NCI-H2196 treated with DMSO at 0.1 percent for 48 hours (cell line): ENCODE measurements around the gene MRGPRD.

ENCODE experiments used
- DNase-seq: peaks from one replicate; lab custom pipeline; 2025; ENCODE audit not compliant: unreplicated experiment; lab: John Stamatoyannopoulos, UW

The MRGPRD gene

DNA sequence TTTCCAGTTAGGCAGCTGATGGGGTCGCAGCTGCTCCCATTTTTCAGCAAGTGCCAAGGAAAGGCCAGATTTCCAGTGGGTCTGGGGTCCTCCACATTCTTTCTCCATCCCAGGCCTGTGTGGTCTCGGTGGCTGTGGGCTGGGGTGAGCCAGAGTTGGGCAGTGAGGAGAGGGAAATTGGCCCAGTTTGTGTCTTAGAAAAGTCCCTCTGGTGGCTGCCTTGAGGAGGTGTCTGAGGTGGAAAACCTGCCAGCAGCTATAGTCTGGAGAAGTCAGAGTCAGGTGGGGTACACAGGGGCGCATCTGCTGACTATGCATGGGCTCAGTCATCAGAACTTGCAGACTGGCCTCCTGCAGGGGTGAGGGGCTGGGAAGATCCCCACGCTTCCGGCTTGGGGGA lies 30.5 kb downstream of the MRGPRD start:
- no peak for DNase-seq

DNA sequence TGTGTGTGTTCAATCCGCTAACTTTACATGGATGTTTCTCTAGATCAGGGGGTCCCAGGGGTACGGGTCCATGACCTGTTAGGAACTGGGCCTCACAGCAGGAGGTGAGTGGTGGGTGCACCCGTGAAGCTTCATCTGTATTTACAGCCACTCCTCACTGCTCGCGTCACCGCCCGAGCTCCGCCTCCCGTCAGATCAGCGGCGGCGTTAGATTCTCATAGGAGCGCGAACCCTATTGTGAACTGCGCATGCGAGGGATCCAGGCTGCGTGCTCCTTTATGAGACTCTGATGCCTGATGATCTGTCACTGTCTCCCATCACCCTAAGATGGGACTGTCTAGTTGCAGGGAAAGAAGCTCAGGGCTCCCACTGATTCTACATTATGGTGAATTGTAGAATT lies 31.9 kb downstream of the MRGPRD start:
- DNase-seq: no peak

DNA sequence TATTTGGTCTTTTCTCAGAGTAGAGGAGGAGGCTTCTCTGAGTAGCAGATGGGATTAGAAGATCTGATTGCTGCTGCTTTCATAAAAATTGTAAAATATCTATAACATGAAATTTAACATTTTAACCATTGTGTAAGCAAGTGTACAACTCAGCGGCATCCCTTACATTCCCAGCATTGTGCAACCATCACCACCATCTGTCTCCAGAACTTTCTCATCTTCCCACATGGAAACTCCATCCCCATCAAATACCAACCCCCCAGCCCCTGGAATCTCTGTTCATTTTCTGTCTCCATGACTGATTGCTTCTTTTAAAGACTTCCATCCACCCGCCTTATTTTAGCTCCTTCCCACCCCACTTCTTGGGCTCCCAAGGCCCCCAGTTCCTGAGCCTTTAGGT lies 32.3 kb downstream of the MRGPRD start:
- DNase-seq: no peak

DNA sequence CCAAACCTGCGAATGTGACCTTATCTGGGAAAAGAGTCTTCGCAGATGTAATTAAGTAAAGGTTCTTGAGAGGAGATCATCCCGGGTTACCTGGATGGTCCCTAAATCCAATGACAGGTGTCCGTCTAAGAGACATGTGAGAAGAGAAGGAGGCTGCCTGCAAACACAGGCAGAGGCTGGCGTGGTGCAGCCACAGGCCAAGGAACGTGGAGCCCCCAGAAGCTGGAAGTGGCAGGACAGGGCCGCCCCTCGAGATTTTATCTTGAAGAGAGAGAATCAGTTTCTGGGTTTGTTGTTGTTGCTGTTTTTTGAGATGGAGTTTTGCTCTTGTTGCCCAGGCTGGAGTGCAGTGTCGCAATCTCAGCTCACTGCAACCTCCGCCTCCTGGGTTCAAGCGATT lies 33.6 kb downstream of the MRGPRD start:
- DNase-seq: no peak

DNA sequence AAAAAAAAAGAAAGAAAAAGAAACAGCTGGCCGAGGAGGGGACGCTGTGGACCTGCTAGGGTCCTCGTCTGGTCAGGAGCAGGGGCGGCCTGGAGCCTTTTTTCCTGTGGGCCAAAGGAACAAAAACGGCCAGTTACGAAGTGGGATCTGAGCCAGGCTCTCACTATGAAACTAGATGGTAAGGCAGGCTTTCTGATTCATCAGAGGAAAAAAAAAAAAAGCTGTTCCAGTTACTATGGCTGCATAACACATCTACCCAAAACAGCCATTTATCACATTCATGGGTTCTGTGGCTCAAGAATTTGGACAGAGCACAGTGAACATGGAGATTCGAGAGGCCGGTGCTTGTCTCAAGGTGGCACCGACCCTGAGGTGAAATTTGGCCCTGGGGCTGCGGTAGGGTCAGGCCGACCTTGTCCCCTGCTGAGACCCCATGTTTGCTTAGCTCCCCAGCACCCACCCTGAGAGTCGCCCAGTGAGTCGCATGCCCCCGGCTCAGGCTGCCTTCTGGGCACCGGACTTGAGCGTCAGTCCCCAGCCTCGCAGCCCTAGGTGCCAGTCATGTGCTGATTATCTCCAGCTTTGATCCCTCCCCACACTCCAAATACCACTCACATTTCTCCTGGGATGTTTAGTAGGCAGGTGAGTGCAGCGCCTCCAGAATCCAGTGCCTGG lies 34.2 kb downstream of the MRGPRD start:
- DNase-seq: no peak

DNA sequence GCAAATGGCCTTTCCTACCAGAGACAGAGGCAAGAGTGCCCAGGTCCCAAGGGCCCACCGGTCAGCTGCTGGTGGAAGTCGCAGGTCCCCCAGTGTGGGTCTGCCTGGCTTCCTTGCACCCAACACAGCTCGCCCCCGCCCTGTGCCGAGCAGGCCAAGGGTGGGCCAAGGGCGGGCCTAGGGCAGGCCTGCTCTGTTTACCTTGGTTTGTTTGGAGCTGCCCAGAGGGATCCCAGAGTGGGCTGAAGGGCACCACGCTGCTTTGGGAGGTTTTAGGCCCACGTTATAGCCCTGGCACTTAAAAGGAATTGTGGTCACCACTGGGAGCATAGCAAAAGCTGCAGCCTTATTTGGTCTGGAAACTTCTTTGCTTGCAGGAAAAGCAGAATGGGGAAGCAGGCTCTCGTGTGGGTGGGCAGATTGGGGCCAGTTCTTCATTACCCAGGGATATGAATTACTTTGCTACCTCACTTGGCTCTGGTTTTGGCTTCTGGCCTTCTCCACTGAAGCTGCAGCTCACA lies 38.0 kb downstream of the MRGPRD start:
- no peak for DNase-seq

DNA sequence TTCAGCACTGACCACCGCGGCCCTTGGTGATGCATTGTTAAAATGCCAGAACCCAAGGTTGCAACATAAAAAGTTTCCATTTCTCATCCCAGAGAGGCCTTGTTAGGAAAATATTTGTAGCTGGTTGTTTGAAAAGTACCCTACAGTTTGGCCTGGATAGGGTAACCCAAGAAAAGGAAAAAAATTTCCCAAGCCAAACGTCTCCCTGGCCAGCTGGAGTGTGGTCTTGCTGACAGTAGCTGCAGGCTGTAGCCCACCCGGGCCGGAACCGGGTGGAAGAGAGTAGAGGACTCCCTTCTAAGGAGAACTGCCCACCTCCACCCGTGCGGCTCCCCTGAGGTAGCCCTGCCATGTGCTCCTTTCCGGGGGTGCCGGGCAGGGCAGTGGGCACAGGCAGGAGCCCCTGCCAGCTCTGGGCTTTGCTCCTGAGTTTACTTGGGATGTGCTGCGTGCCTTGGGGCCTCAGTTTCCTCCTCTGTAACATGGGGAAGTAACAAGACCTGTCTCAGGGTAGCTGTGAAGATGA lies 38.6 kb downstream of the MRGPRD start:
- no peak for DNase-seq

DNA sequence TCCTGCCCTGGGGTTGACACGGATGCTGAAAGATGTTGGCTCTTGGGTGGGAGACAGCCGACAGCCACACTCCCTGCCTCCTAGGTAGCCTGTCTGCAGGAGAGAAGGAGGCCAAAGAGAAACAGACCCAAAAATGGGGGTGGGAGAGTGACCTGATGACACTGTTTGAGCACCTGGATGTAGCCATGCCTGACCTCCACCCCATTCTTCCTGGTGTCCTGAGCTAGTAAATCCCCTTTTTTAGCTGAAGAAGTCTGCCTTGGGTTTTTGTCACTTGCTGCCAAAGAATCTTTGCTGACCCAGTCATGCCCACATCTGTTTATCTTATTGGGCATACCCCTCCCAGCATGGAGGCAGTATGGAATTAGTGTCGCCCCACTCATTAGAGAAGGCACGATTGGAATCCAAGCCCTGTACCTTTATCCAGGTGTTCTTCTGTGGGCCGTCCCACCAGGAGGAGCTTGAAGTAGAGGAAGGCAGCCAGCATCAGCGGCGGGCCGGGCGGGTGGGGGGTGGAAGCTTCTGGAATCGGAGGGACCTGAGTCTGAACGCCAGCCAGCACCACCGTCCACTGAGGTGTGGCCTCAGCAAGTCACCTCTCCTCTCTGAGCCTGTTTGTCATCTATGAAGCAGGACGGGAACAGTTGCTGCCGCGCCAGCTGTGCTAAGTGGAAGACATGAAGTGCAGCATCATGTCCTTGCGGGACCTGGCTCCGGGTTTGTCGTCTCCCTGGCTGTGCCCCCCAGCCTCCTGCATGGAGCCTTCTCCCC lies 39.3 kb downstream of the MRGPRD start:
- DNase-seq: no peak

DNA sequence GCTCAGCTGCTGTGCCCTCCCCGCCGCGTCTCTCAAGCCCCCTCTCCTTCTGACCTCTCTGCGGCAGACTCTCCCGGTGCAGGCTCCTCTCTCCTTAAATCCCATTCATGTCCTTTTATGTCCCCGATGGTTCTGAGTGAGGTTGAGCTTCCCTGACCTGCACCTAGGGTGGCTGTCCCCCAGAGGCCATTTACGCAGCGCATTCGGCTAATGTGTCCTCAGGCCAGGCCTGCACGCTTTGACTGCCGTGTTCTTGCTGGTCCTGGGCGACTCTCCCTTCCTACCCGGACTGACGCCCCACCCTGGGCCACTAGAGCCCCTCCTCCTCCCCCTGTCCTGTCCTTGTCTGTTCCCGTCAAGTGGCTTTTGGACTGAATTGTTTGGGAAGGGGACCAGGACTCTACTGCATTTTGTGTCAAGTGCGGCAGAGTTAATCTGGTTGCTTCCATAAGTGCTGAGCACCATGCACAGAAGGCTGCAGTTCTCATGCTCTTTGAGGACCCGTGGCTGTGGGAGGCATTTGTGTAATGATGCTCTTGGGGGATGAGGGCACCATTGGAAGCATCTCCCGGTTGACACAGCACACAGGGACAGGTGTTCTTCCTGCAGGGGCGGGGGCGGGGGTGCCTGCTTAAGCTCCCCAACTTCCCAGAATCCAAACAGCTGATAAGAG lies 40.0 kb downstream of the MRGPRD start:
- no peak for DNase-seq

DNA sequence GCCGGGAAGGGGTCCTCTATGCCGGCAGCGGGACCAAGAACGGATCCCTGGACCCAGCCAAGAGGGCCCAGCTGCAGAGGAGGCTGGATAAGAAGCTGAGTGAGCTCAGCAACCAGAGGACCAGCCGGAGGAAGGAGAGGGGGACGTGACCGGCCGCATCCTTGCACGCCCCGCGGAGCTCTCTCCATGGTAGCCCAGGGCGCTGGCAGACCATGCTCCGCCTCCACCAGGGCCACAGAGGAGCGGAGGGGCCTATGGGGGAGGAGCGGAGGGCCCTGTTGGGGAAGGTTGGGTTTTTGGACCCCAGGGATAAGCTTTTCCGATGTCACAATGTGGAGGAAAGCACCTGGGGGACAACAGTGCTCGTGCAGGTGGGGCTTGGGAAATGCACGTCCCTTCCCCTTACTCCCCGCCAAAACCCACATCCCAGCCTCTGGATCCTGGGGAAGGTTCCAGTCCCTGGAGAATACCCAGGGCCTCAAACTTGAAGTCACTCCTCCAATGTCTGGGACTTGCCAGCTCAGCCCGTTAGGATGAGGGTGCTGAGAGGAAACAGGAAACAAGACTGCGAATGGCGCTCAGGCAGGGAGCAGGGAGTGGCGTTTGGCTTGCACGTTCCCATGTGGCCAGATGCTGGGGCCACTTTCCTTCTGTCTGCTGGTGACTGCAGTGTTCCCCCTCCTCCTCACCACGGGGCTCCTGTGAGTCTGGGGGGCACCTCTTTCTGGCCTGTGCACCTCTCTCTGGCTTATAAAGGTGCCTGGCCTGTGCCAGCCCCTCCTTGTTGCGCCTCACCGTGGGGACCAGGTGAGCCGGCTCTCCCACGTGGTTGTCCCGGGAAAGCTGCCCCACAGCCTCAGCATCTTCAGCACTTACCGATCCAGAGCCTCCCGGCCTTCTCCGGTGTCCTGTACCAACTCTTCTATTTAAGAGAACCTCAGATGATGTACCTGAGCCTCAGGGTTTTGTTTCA lies 40.9 kb downstream of the MRGPRD start:
- no peak for DNase-seq

DNA sequence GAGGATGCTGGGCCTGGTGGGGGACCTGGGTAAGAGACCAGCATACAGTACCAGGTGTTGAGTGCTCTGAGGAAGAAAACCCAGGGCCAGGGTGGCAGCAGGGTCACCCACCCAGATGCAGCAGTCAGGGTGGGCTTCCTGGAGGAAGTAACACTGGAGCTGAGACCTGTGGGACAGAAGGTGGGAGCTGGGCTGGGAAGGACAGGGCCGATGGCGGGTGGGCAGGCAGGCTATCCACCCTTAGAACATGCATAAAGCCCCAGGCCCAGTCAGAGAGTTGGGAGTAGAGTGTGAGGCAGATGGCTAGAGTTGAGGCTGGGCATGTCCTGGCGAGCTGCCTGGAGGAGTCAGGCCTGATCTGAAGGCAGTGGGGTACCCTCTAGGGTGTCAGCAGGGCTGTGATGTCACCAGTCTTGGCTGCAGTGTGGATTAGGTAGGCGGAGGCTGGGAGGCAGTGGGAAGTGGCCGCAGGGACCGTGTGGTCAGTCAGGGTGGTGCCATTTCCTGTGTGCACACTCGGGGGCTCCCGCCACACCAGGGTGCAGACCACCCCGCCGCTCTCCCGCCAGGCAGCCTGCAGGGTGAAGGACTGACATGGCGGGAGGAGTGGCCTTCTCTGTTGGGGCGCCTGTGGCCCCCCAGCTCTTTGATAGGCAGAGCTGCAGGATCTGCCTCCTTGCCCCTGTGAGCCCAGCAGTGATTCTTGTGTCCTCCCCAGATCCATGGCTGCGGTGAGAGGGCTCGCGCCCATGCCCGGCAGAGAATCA lies 41.8 kb downstream of the MRGPRD start:
- no peak for DNase-seq

DNA sequence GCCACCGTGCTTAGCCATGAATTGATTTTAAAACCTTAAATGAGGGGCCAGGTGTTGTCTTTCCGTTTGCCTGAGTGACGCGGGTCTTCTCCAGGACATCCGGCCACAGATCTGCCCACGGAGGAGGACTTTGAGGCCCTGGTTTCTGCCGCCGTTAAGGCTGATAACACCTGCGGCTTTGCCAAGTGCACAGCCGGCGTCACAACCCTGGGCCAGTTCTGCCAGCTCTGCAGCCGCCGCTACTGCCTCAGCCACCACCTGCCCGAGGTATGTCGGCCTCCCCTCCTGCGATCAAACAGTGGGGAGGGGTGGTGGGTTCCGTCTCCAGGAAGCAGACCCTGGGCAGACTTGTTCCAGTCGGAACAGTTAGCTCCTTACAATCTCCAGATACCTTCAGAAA lies 42.7 kb downstream of the MRGPRD start:
- no peak for DNase-seq

DNA sequence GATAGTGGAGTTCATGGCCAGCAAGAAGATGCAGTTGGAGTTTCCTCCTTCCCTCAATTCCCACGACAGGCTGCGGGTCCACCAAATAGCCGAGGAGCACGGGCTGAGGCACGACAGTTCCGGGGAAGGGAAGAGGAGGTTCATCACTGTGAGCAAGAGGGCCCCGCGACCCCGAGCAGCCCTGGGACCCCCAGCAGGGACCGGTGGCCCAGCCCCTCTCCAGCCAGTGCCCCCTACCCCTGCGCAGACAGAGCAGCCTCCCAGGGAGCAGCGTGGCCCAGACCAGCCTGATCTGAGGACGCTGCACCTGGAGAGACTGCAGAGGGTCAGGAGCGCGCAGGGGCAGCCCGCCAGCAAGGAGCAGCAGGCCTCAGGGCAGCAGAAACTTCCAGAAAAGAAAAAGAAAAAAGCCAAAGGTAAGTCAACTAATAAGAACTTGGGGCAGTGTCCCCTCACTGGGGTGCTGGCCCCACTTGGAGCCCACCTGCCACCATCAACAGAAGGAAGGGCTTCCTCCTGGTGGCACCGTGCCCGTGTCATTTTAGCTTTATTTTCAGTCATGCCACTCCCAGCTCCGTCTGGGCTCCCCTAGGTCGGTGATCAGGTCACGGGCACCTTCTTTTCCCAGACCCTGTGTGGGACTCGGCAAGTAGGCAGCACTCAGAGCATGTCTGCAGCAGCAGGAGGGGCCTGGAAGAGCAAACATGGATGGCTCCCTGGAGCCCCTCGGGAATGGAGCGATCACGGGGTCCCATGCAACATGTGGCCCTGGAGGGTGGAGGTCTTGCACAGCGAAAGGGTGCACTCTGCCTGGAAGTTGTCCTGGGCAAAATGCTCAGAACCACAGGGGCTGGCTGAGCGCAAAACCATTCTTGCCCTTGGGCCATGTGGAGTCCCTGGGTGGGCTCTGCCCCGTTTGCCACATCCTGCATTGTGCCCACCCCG lies 43.8 kb downstream of the MRGPRD start:
- no peak for DNase-seq

DNA sequence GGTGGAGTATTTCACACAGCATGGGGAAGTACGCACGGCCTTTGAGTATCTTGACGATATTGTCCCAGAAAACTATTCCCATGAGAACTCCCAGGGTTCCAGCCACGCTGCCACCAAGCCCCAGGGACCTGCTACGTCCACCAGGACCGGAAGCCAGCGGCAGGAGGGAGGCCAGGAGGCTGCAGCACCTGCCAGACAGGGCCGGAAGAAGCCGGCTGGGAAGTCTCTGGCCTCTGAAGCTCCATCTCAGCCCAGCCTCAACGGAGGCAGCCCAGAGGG lies 44.5 kb downstream of the MRGPRD start:
- no peak for DNase-seq

DNA sequence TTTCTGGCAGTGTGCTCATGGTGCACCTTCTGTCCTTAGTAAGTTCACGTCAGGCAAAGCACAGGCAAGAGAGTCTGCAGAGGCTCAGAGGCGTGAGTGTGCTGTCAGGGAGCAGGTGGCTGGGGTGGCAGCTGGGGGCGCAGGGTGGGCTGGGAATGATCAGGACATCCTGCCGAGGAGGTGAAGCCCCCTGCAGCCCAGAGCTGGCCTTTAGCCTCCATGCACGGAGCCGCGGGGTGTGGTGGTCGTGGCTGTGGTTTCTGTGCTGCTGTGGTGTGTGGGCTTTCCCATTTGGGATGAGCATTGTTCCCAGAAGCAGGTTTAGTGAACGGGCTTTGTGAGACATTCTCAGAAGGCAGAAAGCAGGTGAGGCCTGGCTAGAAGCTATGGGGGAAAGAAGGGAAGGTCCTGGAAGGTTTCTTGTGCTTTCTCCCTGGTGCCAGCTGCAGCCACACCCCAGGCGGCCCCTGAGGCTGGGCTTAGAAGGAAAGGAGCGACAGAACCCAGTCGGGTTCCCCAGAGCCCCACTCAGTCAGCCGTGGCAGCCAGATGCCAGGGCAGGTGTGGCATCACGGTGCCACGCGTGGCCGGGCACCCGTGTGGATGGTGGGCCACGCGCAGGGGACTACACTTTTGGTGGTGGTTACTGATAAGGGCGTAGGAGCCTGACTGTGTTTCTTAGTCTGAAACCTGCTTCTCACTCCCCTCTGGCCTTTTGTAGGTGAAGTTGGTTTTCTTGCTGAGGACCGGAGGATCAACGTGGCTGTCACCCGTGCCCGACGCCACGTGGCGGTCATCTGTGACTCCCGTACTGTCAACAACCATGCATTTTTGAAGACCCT lies 45.0 kb downstream of the MRGPRD start:
- no peak for DNase-seq

DNA sequence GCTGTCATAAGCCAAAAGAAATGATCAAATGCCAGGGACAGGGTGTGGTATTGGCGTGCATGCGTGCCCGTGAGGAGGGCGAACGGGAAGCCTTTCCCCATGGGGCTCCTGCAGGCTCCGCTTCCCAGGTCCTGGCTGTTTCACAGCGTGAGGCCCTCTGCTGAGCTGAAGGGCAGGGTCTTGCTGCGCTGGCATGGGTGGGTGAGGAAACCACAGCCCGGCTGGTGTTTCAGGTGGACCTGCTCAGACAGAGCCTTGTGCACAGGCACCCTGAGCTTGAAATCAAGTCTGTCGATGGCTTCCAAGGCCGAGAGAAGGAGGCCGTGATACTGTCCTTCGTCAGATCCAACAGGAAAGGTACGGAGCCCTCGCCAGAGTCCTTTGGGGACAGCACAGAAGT lies 45.7 kb downstream of the MRGPRD start:
- no peak for DNase-seq

DNA sequence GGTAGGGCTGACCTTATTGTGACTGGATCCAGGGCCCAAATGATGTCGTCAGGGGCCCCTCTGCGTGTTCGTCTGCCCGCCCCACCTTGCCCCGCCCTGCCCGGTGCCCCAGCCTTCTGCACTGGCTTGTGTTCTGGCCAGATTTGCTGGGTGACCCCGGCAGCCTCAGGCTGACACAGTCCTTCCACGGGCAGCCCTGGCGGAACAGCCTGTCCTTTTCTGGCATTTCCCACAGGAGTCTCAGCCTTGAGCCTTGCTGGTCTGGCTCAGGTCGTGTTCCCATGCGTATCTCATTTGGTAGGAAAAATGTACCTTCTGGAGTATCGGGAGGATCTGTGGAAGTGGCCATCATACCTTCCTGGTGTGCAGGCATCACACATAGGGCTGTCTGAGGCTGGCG lies 46.1 kb downstream of the MRGPRD start:
- DNase-seq: no peak

DNA sequence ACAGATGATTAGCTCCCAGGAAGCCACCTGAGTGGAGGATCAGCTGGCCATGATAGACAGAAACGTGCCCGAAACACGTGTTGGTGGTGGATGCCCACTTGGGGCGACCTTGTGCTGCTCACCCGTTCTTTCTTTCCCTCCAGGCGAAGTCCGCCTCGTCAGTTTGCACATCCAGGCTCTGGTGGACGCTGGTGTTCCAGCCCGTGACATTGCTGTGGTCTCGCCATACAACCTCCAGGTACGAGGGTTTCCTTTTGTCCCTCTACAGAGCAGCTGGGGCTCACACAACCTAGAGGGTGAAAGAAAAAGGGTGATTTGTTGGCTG lies 46.5 kb downstream of the MRGPRD start:
- DNase-seq: no peak
